Measurements from ENCODE around the gene HLA-A.

DNA sequence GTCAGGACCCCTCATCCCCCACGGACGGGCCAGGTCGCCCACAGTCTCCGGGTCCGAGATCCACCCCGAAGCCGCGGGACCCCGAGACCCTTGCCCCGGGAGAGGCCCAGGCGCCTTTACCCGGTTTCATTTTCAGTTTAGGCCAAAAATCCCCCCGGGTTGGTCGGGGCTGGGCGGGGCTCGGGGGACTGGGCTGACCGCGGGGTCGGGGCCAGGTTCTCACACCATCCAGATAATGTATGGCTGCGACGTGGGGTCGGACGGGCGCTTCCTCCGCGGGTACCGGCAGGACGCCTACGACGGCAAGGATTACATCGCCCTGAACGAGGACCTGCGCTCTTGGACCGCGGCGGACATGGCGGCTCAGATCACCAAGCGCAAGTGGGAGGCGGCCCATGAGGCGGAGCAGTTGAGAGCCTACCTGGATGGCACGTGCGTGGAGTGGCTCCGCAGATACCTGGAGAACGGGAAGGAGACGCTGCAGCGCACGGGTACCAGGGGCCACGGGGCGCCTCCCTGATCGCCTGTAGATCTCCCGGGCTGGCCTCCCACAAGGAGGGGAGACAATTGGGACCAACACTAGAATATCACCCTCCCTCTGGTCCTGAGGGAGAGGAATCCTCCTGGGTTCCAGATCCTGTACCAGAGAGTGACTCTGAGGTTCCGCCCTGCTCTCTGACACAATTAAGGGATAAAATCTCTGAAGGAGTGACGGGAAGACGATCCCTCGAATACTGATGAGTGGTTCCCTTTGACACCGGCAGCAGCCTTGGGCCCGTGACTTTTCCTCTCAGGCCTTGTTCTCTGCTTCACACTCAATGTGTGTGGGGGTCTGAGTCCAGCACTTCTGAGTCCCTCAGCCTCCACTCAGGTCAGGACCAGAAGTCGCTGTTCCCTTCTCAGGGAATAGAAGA, 978 bp downstream of the HLA-A start:
- no peak for TF ChIP-seq EP300 (IDR thresholded peaks at IDR 0.05; ENCODE audit: low read depth in 2 of 2, low read length in 2 of 2)
- TF ChIP-seq EP300 (CRISPR knock-in tag; IDR thresholded peaks at IDR 0.05; ENCODE audit: borderline replicate concordance) = no peak
- TF ChIP-seq, protein P1, sequence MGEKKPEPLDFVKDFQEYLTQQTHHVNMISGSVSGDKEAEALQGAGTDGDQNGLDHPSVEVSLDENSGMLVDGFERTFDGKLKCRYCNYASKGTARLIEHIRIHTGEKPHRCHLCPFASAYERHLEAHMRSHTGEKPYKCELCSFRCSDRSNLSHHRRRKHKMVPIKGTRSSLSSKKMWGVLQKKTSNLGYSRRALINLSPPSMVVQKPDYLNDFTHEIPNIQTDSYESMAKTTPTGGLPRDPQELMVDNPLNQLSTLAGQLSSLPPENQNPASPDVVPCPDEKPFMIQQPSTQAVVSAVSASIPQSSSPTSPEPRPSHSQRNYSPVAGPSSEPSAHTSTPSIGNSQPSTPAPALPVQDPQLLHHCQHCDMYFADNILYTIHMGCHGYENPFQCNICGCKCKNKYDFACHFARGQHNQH (CRISPR knock-in tag; IDR thresholded peaks at IDR 0.05) = no peak
- TF ChIP-seq POLR2A (IDR thresholded peaks at IDR 0.05; ENCODE audit: insufficient read depth in 1 of 2, low read depth in 2 of 2, low read length in 2 of 2) = no peak
- TF ChIP-seq NR1H2 (CRISPR knock-in tag; IDR thresholded peaks at IDR 0.05; ENCODE audit: borderline replicate concordance, low read depth) = no peak
- no peak for TF ChIP-seq RFX1 (IDR thresholded peaks at IDR 0.05)
- TF ChIP-seq HOXD1 (CRISPR knock-in tag; IDR thresholded peaks at IDR 0.05) = no peak
- TF ChIP-seq, protein P2, sequence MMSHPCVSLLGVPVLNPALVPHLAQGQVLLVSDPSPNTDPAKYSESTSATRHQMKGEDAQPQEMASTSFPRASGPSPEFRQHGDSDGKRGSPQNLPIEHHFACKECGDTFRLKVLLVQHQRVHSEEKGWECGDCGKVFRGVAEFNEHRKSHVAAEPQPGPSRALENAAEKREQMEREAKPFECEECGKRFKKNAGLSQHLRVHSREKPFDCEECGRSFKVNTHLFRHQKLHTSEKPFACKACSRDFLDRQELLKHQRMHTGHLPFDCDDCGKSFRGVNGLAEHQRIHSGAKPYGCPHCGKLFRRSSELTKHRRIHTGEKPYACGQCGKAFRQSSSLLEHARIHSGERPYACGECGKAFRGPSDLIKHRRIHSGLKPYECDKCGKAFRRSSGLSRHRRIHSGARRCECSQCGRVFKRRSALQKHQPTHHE (CRISPR knock-in tag; IDR thresholded peaks at IDR 0.05; ENCODE audit: borderline replicate concordance) = no peak
- no peak for TF ChIP-seq NR3C1 (CRISPR knock-in tag; IDR thresholded peaks at IDR 0.05)
- TF ChIP-seq, protein P3, sequence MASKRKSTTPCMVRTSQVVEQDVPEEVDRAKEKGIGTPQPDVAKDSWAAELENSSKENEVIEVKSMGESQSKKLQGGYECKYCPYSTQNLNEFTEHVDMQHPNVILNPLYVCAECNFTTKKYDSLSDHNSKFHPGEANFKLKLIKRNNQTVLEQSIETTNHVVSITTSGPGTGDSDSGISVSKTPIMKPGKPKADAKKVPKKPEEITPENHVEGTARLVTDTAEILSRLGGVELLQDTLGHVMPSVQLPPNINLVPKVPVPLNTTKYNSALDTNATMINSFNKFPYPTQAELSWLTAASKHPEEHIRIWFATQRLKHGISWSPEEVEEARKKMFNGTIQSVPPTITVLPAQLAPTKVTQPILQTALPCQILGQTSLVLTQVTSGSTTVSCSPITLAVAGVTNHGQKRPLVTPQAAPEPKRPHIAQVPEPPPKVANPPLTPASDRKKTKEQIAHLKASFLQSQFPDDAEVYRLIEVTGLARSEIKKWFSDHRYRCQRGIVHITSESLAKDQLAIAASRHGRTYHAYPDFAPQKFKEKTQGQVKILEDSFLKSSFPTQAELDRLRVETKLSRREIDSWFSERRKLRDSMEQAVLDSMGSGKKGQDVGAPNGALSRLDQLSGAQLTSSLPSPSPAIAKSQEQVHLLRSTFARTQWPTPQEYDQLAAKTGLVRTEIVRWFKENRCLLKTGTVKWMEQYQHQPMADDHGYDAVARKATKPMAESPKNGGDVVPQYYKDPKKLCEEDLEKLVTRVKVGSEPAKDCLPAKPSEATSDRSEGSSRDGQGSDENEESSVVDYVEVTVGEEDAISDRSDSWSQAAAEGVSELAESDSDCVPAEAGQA (IDR thresholded peaks at IDR 0.05; ENCODE audit: low read depth) = no peak
- TF ChIP-seq, protein P3 (CRISPR knock-in tag; IDR thresholded peaks at IDR 0.05; ENCODE audit: borderline replicate concordance) = no peak
- TF ChIP-seq, protein P4, sequence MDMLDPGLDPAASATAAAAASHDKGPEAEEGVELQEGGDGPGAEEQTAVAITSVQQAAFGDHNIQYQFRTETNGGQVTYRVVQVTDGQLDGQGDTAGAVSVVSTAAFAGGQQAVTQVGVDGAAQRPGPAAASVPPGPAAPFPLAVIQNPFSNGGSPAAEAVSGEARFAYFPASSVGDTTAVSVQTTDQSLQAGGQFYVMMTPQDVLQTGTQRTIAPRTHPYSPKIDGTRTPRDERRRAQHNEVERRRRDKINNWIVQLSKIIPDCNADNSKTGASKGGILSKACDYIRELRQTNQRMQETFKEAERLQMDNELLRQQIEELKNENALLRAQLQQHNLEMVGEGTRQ (IDR thresholded peaks at IDR 0.05; ENCODE audit: low read depth, low read length) = no peak
- TF ChIP-seq, protein P4 (CRISPR knock-in tag; IDR thresholded peaks at IDR 0.05; ENCODE audit: borderline replicate concordance) = no peak
- TF ChIP-seq, protein P5, sequence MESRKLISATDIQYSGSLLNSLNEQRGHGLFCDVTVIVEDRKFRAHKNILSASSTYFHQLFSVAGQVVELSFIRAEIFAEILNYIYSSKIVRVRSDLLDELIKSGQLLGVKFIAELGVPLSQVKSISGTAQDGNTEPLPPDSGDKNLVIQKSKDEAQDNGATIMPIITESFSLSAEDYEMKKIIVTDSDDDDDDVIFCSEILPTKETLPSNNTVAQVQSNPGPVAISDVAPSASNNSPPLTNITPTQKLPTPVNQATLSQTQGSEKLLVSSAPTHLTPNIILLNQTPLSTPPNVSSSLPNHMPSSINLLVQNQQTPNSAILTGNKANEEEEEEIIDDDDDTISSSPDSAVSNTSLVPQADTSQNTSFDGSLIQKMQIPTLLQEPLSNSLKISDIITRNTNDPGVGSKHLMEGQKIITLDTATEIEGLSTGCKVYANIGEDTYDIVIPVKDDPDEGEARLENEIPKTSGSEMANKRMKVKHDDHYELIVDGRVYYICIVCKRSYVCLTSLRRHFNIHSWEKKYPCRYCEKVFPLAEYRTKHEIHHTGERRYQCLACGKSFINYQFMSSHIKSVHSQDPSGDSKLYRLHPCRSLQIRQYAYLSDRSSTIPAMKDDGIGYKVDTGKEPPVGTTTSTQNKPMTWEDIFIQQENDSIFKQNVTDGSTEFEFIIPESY (CRISPR knock-in tag; IDR thresholded peaks at IDR 0.05) = no peak

All from HepG2 (cell line).